Thoracic aorta (tissue), 2 donors: ENCODE results near the gene FAM120B. TPM values are rescaled to one million over a fixed set of nuclear protein-coding genes. Genes with fewer than 3 reads are reported as not detected.

Experiments
- ATAC-seq: fragments of 150-250 bp; one replicate; pipeline ENCODE4 v1.8.0; 2017; ENCODE audit warnings: low read depth; ENCODE audit not compliant: insufficient number of reproducible peaks, low FRiP score
- DNase-seq: peaks from one replicate; pipeline ENCODE4 v3.0.0-alpha.2; 2020; ENCODE audit warnings: low spot score
- H3K27ac ChIP-seq, 2 donors: fragments of 200-600 bp; sonication (generic); 1 replicate in 1 of 2; 2 replicates in 1 of 2; pipeline ENCODE4 v1.5.1; 2016; ENCODE audit warnings: mild to moderate bottlenecking in 2 of 2, moderate library complexity in 2 of 2
- H3K27me3 ChIP-seq: fragments of 200-600 bp; sonication (generic); replicated peaks from 2 replicates; pipeline ENCODE4 v1.6.0; 2016; ENCODE audit warnings: mild to moderate bottlenecking; ENCODE audit not compliant: insufficient read depth
- H3K36me3 ChIP-seq: fragments of 200-600 bp; sonication (generic); one replicate; pipeline ENCODE4 v1.5.1; 2016
- H3K4me1 ChIP-seq, 2 donors: fragments of 200-600 bp; sonication (generic); 1 replicate in 1 of 2; 2 replicates in 1 of 2; pipeline versions ENCODE4 v1.5.1 to v1.6.0; 2016; ENCODE audit warnings: low read depth in 2 of 2, mild to moderate bottlenecking in 1 of 2; ENCODE audit not compliant: control insufficient read depth in 1 of 2
- H3K4me3 ChIP-seq: fragments of 200-600 bp; sonication (generic); 2 replicates; pipeline ENCODE4 v1.5.1; 2016; ENCODE audit warnings: mild to moderate bottlenecking
- H3K9me3 ChIP-seq: fragments of 200-600 bp; sonication (generic); 2 replicates; pipeline ENCODE4 v1.5.1; 2016
- CTCF ChIP-seq: fragments of 200-600 bp; sonication (generic); IDR thresholded peaks from one replicate; pipeline ENCODE4 v1.5.1; 2019; ENCODE audit warnings: antibody characterized with exemption
- total RNA-seq, 2 donors: library from RNA; depleted of rRNA; stranded (reverse); fragments of >200 nt; gene quantifications; one replicate each; pipeline versions ENCODE4 v1.1.0 to v1.2.3, GENCODE V29; 2016

Gene FAM120B
- total RNA-seq, 2 donors from 2014 or later, result 21.0 to 24.1 TPM

- ATAC-seq (no peak), DNase-seq (no peak)
- Histone ChIP-seq H3K36me3 (peaks cover 27% of the 10 kb centered on the region), H3K4me3 (no peak overlapping the region), H3K9me3 (no peaks in the 10 kb centered on the region), H3K27ac (no peak overlapping the region), H3K4me1 (no peaks in the 10 kb centered on the region), H3K27me3 (no peaks in the 10 kb centered on the region)
- TF ChIP-seq CTCF, result no peak
Observed at GRCh38 chr6:170355661-170356060, 49.1 kb downstream of the FAM120B start.

GRCh38 chr6:170357812-170358211 is 51.3 kb downstream of the FAM120B start:
- DNase-seq, result no peak
- Histone ChIP-seq H3K4me3 (no peak overlapping the region), H3K27ac (no peak overlapping the region), H3K4me1 (no peaks in the 10 kb centered on the region), H3K27me3 (no peaks in the 10 kb centered on the region), H3K36me3 (peaks cover 25% of the 10 kb centered on the region), H3K9me3 (no peaks in the 10 kb centered on the region)
- no peak for TF ChIP-seq CTCF
- no peak for ATAC-seq

- H3K9me3 ChIP-seq, result no peaks in the 10 kb centered on the region
- H3K27ac ChIP-seq, result no peak overlapping the region
- no peaks in the 10 kb centered on the region for H3K27me3 ChIP-seq
- no peak overlapping the region for H3K4me3 ChIP-seq
- TF ChIP-seq CTCF, result no peak
- no peaks in the 10 kb centered on the region for H3K4me1 ChIP-seq
- H3K36me3 ChIP-seq, result peaks cover 29% of the 10 kb centered on the region
- ATAC-seq (no peak), DNase-seq (no peak)
Observed at GRCh38 chr6:170358496-170358895, 51.9 kb downstream of the FAM120B start.

GRCh38 chr6:170360476-170360875 is 53.9 kb downstream of the FAM120B start:
- peaks cover 29% of the 10 kb centered on the region for H3K36me3 ChIP-seq
- no peak for TF ChIP-seq CTCF
- ATAC-seq, result no peak
- H3K4me1 ChIP-seq, result no peaks in the 10 kb centered on the region
- H3K4me3 ChIP-seq, result no peak overlapping the region
- no peaks in the 10 kb centered on the region for H3K27me3 ChIP-seq
- no peak overlapping the region for H3K27ac ChIP-seq
- DNase-seq, result no peak
- no peaks in the 10 kb centered on the region for H3K9me3 ChIP-seq

- Histone ChIP-seq H3K9me3 (no peaks in the 10 kb centered on the region), H3K36me3 (peaks cover 29% of the 10 kb centered on the region), H3K4me3 (no peak overlapping the region), H3K27me3 (no peaks in the 10 kb centered on the region), H3K4me1 (peaks cover 0 to 7% of the 10 kb centered on the region in 2 donors), H3K27ac (no peak overlapping the region)
- TF ChIP-seq CTCF, result no peak
- no peak for DNase-seq
- ATAC-seq, result no peak
Observed at GRCh38 chr6:170361335-170361734, 54.8 kb downstream of the FAM120B start.
